OCI-LY7 (cell line): ENCODE data around the gene NR3C1. TPM values are rescaled to one million over a fixed set of nuclear protein-coding genes. Genes with fewer than 3 reads are reported as not detected.

Source experiments
- BruUV-seq: library from RNA; stranded (reverse); fragments of 400-500 nt; replicated peaks from 2 replicates; lab custom pipeline; 2021; lab: Mats Ljungman, UMichigan
- CTCF ChIA-PET: fragments of 300-600 bp; sonication (Branson Sonifier 250); formaldehyde crosslinking; loops from one replicate; lab custom pipeline; 2022; ENCODE audit warnings: antibody characterized with exemption; ENCODE audit not compliant: unreplicated experiment; lab: Charles Lee
- POLR2A ChIA-PET: fragments of 300-600 bp; sonication (Branson Sonifier 250); formaldehyde crosslinking; loops from one replicate; lab custom pipeline; 2022; ENCODE audit warnings: antibody characterized with exemption; lab: Charles Lee
- DNase-seq: peaks from one replicate; pipeline ENCODE4 v3.0.0-alpha.2; 2015; ENCODE audit warnings: low spot score
- H2AFZ ChIP-seq: fragments of 200-600 bp; sonication (generic), shearing (Covaris generic); 2 replicates; pipeline ENCODE4 v1.6.1; 2014; ENCODE audit warnings: mild to moderate bottlenecking, antibody characterized with exemption, low read length, moderate library complexity
- H3K27ac ChIP-seq: fragments of 200-600 bp; sonication (generic); 2 replicates; pipeline ENCODE4 v1.5.1; 2014; ENCODE audit warnings: mixed run types, low read depth, mild to moderate bottlenecking, moderate library complexity, low read length, inconsistent platforms; ENCODE audit not compliant: poor library complexity, severe bottlenecking
- H3K36me3 ChIP-seq: fragments of 200-600 bp; sonication (generic); 2 replicates; pipeline ENCODE4 v1.6.1; 2014; ENCODE audit warnings: mild to moderate bottlenecking, antibody characterized with exemption, low read length, moderate library complexity, mixed read lengths; ENCODE audit not compliant: insufficient read depth
- H3K4me1 ChIP-seq: fragments of 200-600 bp; sonication (generic); 2 replicates; pipeline ENCODE4 v1.5.1; 2014; ENCODE audit warnings: mild to moderate bottlenecking, low read length; ENCODE audit not compliant: insufficient read depth, poor library complexity, severe bottlenecking
- H3K4me2 ChIP-seq: fragments of 200-600 bp; sonication (generic); 2 replicates; pipeline ENCODE4 v1.6.1; 2014; ENCODE audit warnings: mild to moderate bottlenecking, low read length
- H3K4me3 ChIP-seq: fragments of 200-600 bp; sonication (generic); 2 replicates; pipeline ENCODE4 v1.5.1; 2014; ENCODE audit warnings: mild to moderate bottlenecking, low read depth, low read length; ENCODE audit not compliant: poor library complexity, severe bottlenecking
- H3K79me2 ChIP-seq: fragments of 200-600 bp; sonication (generic); 2 replicates; pipeline ENCODE4 v1.6.1; 2016; ENCODE audit warnings: low read depth, mild to moderate bottlenecking, low read length, moderate library complexity, mixed read lengths; ENCODE audit not compliant: insufficient read depth
- H3K9me2 ChIP-seq: fragments of 200-600 bp; sonication (generic); 2 replicates; pipeline ENCODE4 v1.6.1; 2016; ENCODE audit warnings: mild to moderate bottlenecking, low read length, mixed read lengths; ENCODE audit not compliant: insufficient read depth
- H3K9me3 ChIP-seq: fragments of 200-600 bp; sonication (generic); 2 replicates; pipeline ENCODE4 v1.6.1; 2014; ENCODE audit warnings: mild to moderate bottlenecking, mixed run types, low read length, mixed read lengths
- H4K20me1 ChIP-seq: fragments of 200-600 bp; sonication (generic); 2 replicates; pipeline ENCODE4 v1.6.1; 2014; ENCODE audit warnings: mild to moderate bottlenecking, antibody characterized with exemption, low read length, moderate library complexity, mixed read lengths; ENCODE audit not compliant: insufficient read depth
- CTCF ChIP-seq: fragments of 200-600 bp; sonication (generic); conservative IDR thresholded peaks from 2 replicates; pipeline ENCODE4 v1.5.1; 2014; ENCODE audit warnings: mild to moderate bottlenecking, antibody characterized with exemption, low read length, moderate library complexity, mixed read lengths
- EZH2phosphoT487 ChIP-seq: fragments of 200-600 bp; sonication (generic); IDR thresholded peaks from 2 replicates; pipeline ENCODE4 v1.6.1; 2018; ENCODE audit warnings: low read depth, borderline replicate concordance, mild to moderate bottlenecking, mixed run types, antibody characterized with exemption, low read length, moderate library complexity, mixed read lengths
- intact Hi-C: fragments of 100-400 bp; cut with micrococcal nuclease; formaldehyde crosslinking; loops from one replicate; pipeline ENCODE4 v1.10.0; 2022; ENCODE audit not compliant: unreplicated experiment
- total RNA-seq, 2 experiments: library from RNA; depleted of rRNA in 1 of 2; stranded (reverse); fragments of >200 nt in 1 of 2; shearing (Covaris generic) in 1 of 2; gene quantifications; 2 replicates each; pipeline ENCODE4 v1.2.3, GENCODE V29; 2014 to 2022

NR3C1 gene
- total RNA-seq, 2 experiments from 2014 or later: 45.6 to 106 TPM

GRCh38 chr5:143445776-143446175 lies 42.3 kb upstream of the NR3C1 start:
- H3K4me2 ChIP-seq: peak overlapping the region; percentile 27
- H4K20me1 ChIP-seq: no peaks in the 10 kb centered on the region
- no peak overlapping the region for H3K27ac ChIP-seq
- peaks cover 32% of the 10 kb centered on the region for H3K4me1 ChIP-seq
- no peaks in the 10 kb centered on the region for H3K79me2 ChIP-seq
- ChIA-PET CTCF (interaction anchor here (0.7 kb wide), 1 partner anchor 12 kb away, joined by 3 read pairs; no protein-coding TSS in a partner anchor), POLR2A (interaction anchor here (0.5 to 3.2 kb wide), 21 partner anchors 9 to 1643 kb away, joined by 3 to 28 read pairs (median 3); no protein-coding TSS in a partner anchor)
- no peaks in the 10 kb centered on the region; the same call in 1 of the 2 replicates for H3K36me3 ChIP-seq
- BruUV-seq: no TSS peak
- H3K4me3 ChIP-seq: no peak overlapping the region
- TF ChIP-seq CTCF (no peak), EZH2phosphoT487 (no peak)
- H3K9me2 ChIP-seq: no peaks in the 10 kb centered on the region
- DNase-seq: no peak
- peak overlapping the region; percentile 84; the same call in 1 of the 2 replicates for H2AFZ ChIP-seq
- intact Hi-C loops: no loop called here
- no peaks in the 10 kb centered on the region for H3K9me3 ChIP-seq

GRCh38 chr5:143443330-143443729 lies 39.8 kb upstream of the NR3C1 start:
- intact Hi-C loops: no loop called here
- ChIA-PET POLR2A (no interaction called here), CTCF (no interaction called here)
- peaks cover 44% of the 10 kb centered on the region for H3K4me1 ChIP-seq
- no peaks in the 10 kb centered on the region for H3K9me2 ChIP-seq
- TF ChIP-seq EZH2phosphoT487 (no peak), CTCF (no peak)
- no peaks in the 10 kb centered on the region for H3K9me3 ChIP-seq
- no peak overlapping the region for H3K27ac ChIP-seq
- no peak for DNase-seq
- no peak overlapping the region for H2AFZ ChIP-seq
- H3K4me3 ChIP-seq: no peak overlapping the region
- H3K79me2 ChIP-seq: no peaks in the 10 kb centered on the region
- H3K4me2 ChIP-seq: no peak overlapping the region
- H3K36me3 ChIP-seq: no peaks in the 10 kb centered on the region
- no peaks in the 10 kb centered on the region for H4K20me1 ChIP-seq
- no TSS peak for BruUV-seq

DNA sequence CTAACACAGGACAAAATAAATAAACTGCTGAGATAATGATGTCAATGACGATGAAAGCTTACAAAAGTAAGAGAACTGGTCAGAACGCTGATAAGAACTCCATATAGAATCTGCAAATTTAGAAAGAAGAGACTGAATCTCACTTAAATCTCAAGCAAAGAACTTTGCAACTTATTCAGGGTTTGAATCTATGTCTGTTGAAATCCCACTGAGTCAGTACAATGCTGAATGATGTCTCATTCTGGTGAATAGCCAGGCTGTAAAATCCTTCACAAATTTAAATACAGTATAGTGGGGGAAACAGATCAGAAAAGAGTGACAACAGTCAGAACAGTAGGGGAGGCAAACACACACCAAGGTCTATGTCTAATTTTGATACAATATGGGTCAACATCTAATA lies 38.9 kb upstream of the NR3C1 start:
- no TSS peak for BruUV-seq
- Histone ChIP-seq H3K9me3 (no peaks in the 10 kb centered on the region), H3K9me2 (no peaks in the 10 kb centered on the region), H4K20me1 (no peaks in the 10 kb centered on the region), H2AFZ (peak overlapping the region; percentile 7; the same call in 1 of the 2 replicates), H3K36me3 (no peaks in the 10 kb centered on the region), H3K79me2 (no peaks in the 10 kb centered on the region), H3K4me3 (no peak overlapping the region), H3K4me2 (no peak overlapping the region), H3K4me1 (peaks cover 48% of the 10 kb centered on the region), H3K27ac (no peak overlapping the region)
- no peak for TF ChIP-seq EZH2phosphoT487
- no peak for TF ChIP-seq CTCF
- ChIA-PET POLR2A (interaction anchor here (0.6 to 0.9 kb wide), 5 partner anchors 10 to 441 kb away, joined by 3 to 4 read pairs (median 3); no protein-coding TSS in a partner anchor), CTCF (no interaction called here)
- intact Hi-C loops: no loop called here
- no peak for DNase-seq
